Panc1 (cell line): ENCODE results near the gene GRM3. TPM values are rescaled to one million over a fixed set of nuclear protein-coding genes. Genes with fewer than 3 reads are reported as not detected.

ENCODE experiments used
- ATAC-seq: fragments of 200-7000 bp; cut with Tn5 transposase; 2 replicates; pipeline ENCODE4 v1.9.1; 2020; ENCODE audit warnings: mild to moderate bottlenecking, moderate library complexity
- BruUV-seq: library from RNA; stranded (reverse); fragments of 400-500 nt; replicated peaks from 2 replicates; lab custom pipeline; 2021; lab: Mats Ljungman, UMichigan
- CTCF ChIA-PET: fragments of 300-600 bp; sonication (Branson Sonifier 250); formaldehyde crosslinking; loops from one replicate; lab custom pipeline; 2022; ENCODE audit warnings: antibody characterized with exemption; lab: Charles Lee
- POLR2A ChIA-PET: fragments of 300-600 bp; sonication (Branson Sonifier 250); formaldehyde crosslinking; loops from one replicate; lab custom pipeline; 2022; ENCODE audit warnings: antibody characterized with exemption; lab: Charles Lee
- DNase-seq: peaks from one replicate; pipeline ENCODE4 v3.0.0-alpha.2; 2010; ENCODE audit warnings: low read depth, low spot score
- H3K27ac ChIP-seq: 2 replicates; pipeline ENCODE4 v1.5.1; 2011; ENCODE audit warnings: mild to moderate bottlenecking, low read length, inconsistent platforms
- H3K27me3 ChIP-seq: fragments of 200-500 bp; sonication (Bioruptor generic); 2 replicates; pipeline ENCODE4 v1.6.0; 2014; ENCODE audit warnings: low read length, inconsistent platforms; ENCODE audit not compliant: control insufficient read depth, insufficient read depth
- H3K36me3 ChIP-seq: fragments of 200-500 bp; sonication (Bioruptor generic); 2 replicates; pipeline ENCODE4 v1.5.1; 2014; ENCODE audit warnings: inconsistent platforms, mild to moderate bottlenecking, low read length, moderate library complexity; ENCODE audit not compliant: control insufficient read depth, insufficient read depth
- H3K4me1 ChIP-seq: 2 replicates; pipeline ENCODE4 v1.5.1; 2011; ENCODE audit warnings: inconsistent platforms, mild to moderate bottlenecking, low read length, moderate library complexity; ENCODE audit not compliant: control insufficient read depth, insufficient read depth
- H3K4me3 ChIP-seq, 2 experiments: 2 replicates each; pipeline ENCODE4 v1.5.1; 2011 to 2012; ENCODE audit warnings: low read depth in 2 of 2, low read length in 2 of 2, mild to moderate bottlenecking in 2 of 2, inconsistent platforms in 1 of 2, moderate library complexity in 1 of 2
- H3K9me3 ChIP-seq: fragments of 200-500 bp; sonication (Bioruptor generic); 2 replicates; pipeline ENCODE4 v1.5.1; 2014; ENCODE audit warnings: low read depth, mild to moderate bottlenecking, inconsistent platforms, low read length, moderate library complexity; ENCODE audit not compliant: control insufficient read depth, insufficient read depth
- CTCF ChIP-seq: fragments of 450-650 bp; IDR thresholded peaks from 2 replicates; pipeline ENCODE4 v1.5.1; 2017; ENCODE audit warnings: mild to moderate bottlenecking
- POLR2AphosphoS5 ChIP-seq: IDR thresholded peaks from 2 replicates; pipeline ENCODE4 v1.6.1; 2012; ENCODE audit warnings: mild to moderate bottlenecking, low read depth, low read length, moderate library complexity
- SIN3A ChIP-seq: IDR thresholded peaks from 2 replicates; pipeline ENCODE4 v1.6.1; 2012; ENCODE audit warnings: low read depth, mild to moderate bottlenecking, low read length, moderate library complexity, borderline replicate concordance; ENCODE audit not compliant: insufficient read depth
- TCF7L2 ChIP-seq: IDR thresholded peaks from 2 replicates; pipeline ENCODE4 v1.6.1; 2011; ENCODE audit warnings: mild to moderate bottlenecking, low read depth, low read length, inconsistent platforms
- in situ Hi-C: cut with HindIII; loops from 2 replicates; pipeline ENCODE4 v1.10.0; 2016; ENCODE audit warnings: low sequenced_read_pairs, low pct_unique_long_range_greater_than_20kb
- intact Hi-C: fragments of 100-400 bp; cut with micrococcal nuclease; formaldehyde crosslinking; loops from one replicate; pipeline ENCODE4 v1.10.0; 2022; ENCODE audit not compliant: unreplicated experiment
- total RNA-seq: library from RNA; stranded (reverse); gene quantifications from one replicate; pipeline ENCODE4 v1.2.1, GENCODE V29; 2021; ENCODE audit not compliant: unreplicated experiment
- TF ChIP-seq, protein P1 (sequence below), 2 experiments: IDR thresholded peaks; 2 replicates each; pipeline ENCODE4 v1.6.1; 2011 to 2012; ENCODE audit warnings: low read depth in 2 of 2, control low read depth in 1 of 2, low read length in 1 of 2, mild to moderate bottlenecking in 1 of 2, moderate library complexity in 1 of 2; ENCODE audit not compliant: insufficient read depth in 1 of 2

The GRM3 gene
- total RNA-seq, 1 experiment from 2014 or later = not detected

GRCh38 chr7:86837235-86837634, 193.5 kb downstream of the GRM3 start:
- no TSS peak for BruUV-seq
- no peak for TF ChIP-seq TCF7L2
- no peak for TF ChIP-seq SIN3A
- no peak for TF ChIP-seq POLR2AphosphoS5
- TF ChIP-seq, protein P1, sequence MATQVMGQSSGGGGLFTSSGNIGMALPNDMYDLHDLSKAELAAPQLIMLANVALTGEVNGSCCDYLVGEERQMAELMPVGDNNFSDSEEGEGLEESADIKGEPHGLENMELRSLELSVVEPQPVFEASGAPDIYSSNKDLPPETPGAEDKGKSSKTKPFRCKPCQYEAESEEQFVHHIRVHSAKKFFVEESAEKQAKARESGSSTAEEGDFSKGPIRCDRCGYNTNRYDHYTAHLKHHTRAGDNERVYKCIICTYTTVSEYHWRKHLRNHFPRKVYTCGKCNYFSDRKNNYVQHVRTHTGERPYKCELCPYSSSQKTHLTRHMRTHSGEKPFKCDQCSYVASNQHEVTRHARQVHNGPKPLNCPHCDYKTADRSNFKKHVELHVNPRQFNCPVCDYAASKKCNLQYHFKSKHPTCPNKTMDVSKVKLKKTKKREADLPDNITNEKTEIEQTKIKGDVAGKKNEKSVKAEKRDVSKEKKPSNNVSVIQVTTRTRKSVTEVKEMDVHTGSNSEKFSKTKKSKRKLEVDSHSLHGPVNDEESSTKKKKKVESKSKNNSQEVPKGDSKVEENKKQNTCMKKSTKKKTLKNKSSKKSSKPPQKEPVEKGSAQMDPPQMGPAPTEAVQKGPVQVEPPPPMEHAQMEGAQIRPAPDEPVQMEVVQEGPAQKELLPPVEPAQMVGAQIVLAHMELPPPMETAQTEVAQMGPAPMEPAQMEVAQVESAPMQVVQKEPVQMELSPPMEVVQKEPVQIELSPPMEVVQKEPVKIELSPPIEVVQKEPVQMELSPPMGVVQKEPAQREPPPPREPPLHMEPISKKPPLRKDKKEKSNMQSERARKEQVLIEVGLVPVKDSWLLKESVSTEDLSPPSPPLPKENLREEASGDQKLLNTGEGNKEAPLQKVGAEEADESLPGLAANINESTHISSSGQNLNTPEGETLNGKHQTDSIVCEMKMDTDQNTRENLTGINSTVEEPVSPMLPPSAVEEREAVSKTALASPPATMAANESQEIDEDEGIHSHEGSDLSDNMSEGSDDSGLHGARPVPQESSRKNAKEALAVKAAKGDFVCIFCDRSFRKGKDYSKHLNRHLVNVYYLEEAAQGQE (IDR thresholded peaks at IDR 0.05; ENCODE audit: insufficient read depth in 1 of 2, low read depth in 2 of 2, low read length in 1 of 2) = no peak
- no peak for TF ChIP-seq CTCF
- ATAC-seq (no peak), DNase-seq (no peak)
- Histone ChIP-seq H3K27ac (no peak overlapping the region), H3K27me3 (no peaks in the 10 kb centered on the region), H3K36me3 (no peaks in the 10 kb centered on the region), H3K4me1 (no peaks in the 10 kb centered on the region), H3K4me3 (no peak overlapping the region), H3K9me3 (no peaks in the 10 kb centered on the region)
- intact Hi-C loops (no loop called here), in situ Hi-C loops (no loop called here)
- CTCF ChIA-PET = no interaction called here
- POLR2A ChIA-PET = no interaction called here

GRCh38 chr7:86844608-86845007, 200.9 kb downstream of the GRM3 start:
- Histone ChIP-seq H3K9me3 (no peaks in the 10 kb centered on the region), H3K27ac (no peak overlapping the region), H3K36me3 (no peaks in the 10 kb centered on the region), H3K4me1 (no peaks in the 10 kb centered on the region), H3K27me3 (no peaks in the 10 kb centered on the region), H3K4me3 (no peak overlapping the region)
- BruUV-seq = no TSS peak
- ChIA-PET POLR2A (no interaction called here), CTCF (no interaction called here)
- intact Hi-C loops (no loop called here), in situ Hi-C loops (no loop called here)
- TF ChIP-seq CTCF = no peak
- TF ChIP-seq, protein P1 (IDR thresholded peaks at IDR 0.05; ENCODE audit: insufficient read depth in 1 of 2, low read depth in 2 of 2, low read length in 1 of 2) = no peak
- TF ChIP-seq POLR2AphosphoS5 = no peak
- no peak for TF ChIP-seq SIN3A
- no peak for TF ChIP-seq TCF7L2
- ATAC-seq (no peak), DNase-seq (no peak)
